HCT116 (cell line): Measurements from ENCODE around the gene ITPK1. TPM values are rescaled to one million over a fixed set of nuclear protein-coding genes. Genes with fewer than 3 reads are reported as not detected.

Experiments
- ATAC-seq: fragments of 200-7000 bp; cut with Tn5 transposase; 2 replicates; pipeline ENCODE4 v1.9.1; 2020; ENCODE audit warnings: mild to moderate bottlenecking, moderate library complexity
- BruUV-seq: library from RNA; stranded (reverse); fragments of 400-500 nt; replicated peaks from 2 replicates; lab custom pipeline; 2021; lab: Mats Ljungman, UMichigan
- CTCF ChIA-PET: fragments of 300-600 bp; sonication (Branson Sonifier 250); formaldehyde crosslinking; loops from one replicate; lab custom pipeline; 2021; ENCODE audit warnings: antibody characterized with exemption; lab: Charles Lee
- POLR2A ChIA-PET: fragments of 300-600, 350-600 bp; sonication (Branson Sonifier 250); formaldehyde crosslinking; loops from one replicate; lab custom pipeline; 2021; ENCODE audit warnings: antibody characterized with exemption; lab: Charles Lee
- RAD21 ChIA-PET, 2 experiments: fragments of 300-600 bp; sonication (Branson Sonifier 250); formaldehyde crosslinking; loops; one replicate each; lab custom pipeline; 2023; ENCODE audit warnings: low total read pairs in 2 of 2; ENCODE audit not compliant: uncharacterized antibody in 2 of 2, unreplicated experiment in 2 of 2, low non-redundant PET in 1 of 2; lab: Charles Lee
- DNase-seq: peaks from one replicate; pipeline ENCODE4 v3.0.0-alpha.2; 2010; ENCODE audit warnings: low read depth, low spot score
- H2AFZ ChIP-seq: fragments of 200-600 bp; shearing (Covaris generic), sonication (generic); 2 replicates; pipeline ENCODE4 v1.6.1; 2017; ENCODE audit warnings: low read depth, mixed run types, mixed read lengths, antibody characterized with exemption, low read length; ENCODE audit not compliant: poor library complexity, severe bottlenecking
- H3K27ac ChIP-seq: 2 replicates; pipeline ENCODE4 v1.5.1; 2012; ENCODE audit warnings: low read depth, low read length
- H3K27me3 ChIP-seq: fragments of 200-600 bp; sonication (generic); 2 replicates; pipeline ENCODE4 v1.6.1; 2016; ENCODE audit warnings: mixed run types, low read length, mixed read lengths; ENCODE audit not compliant: insufficient read depth
- H3K36me3 ChIP-seq, 2 experiments: fragments of 200-500 bp in 1 of 2; fragments of 200-600 bp in 1 of 2; sonication (Bioruptor generic) in 1 of 2; sonication (generic) in 1 of 2; 2 replicates each; pipeline versions ENCODE4 v1.5.1 to v1.6.1; 2014 to 2016; ENCODE audit warnings: low read length in 2 of 2, inconsistent platforms in 1 of 2, mixed read lengths in 1 of 2, mixed run types in 1 of 2; ENCODE audit not compliant: insufficient read depth in 2 of 2, control insufficient read depth in 1 of 2
- H3K4me1 ChIP-seq, 2 experiments: fragments of 200-600 bp in 1 of 2; sonication (generic) in 1 of 2; 2 replicates each; pipeline versions ENCODE4 v1.5.1 to v1.6.1; 2012 to 2017; ENCODE audit warnings: low read length in 2 of 2, inconsistent platforms in 1 of 2, mild to moderate bottlenecking in 1 of 2, mixed read lengths in 1 of 2, mixed run types in 1 of 2, moderate library complexity in 1 of 2; ENCODE audit not compliant: insufficient read depth in 2 of 2, control insufficient read depth in 1 of 2
- H3K4me2 ChIP-seq: fragments of 200-600 bp; sonication (generic); 2 replicates; pipeline ENCODE4 v1.6.1; 2017; ENCODE audit warnings: mixed run types, low read length, mixed read lengths
- H3K4me3 ChIP-seq, 2 experiments: fragments of 200-600 bp in 1 of 2; sonication (generic) in 1 of 2; replicated peaks in 1 of 2; 2 replicates each; pipeline ENCODE4 v1.5.1; 2011 to 2016; ENCODE audit warnings: low read length in 2 of 2, control low read depth in 1 of 2, low read depth in 1 of 2, mild to moderate bottlenecking in 1 of 2, mixed read lengths in 1 of 2, mixed run types in 1 of 2
- H3K79me2 ChIP-seq: fragments of 200-600 bp; sonication (generic); 2 replicates; pipeline ENCODE4 v1.6.1; 2017; ENCODE audit warnings: mild to moderate bottlenecking, mixed run types, low read length, moderate library complexity, mixed read lengths; ENCODE audit not compliant: insufficient read depth
- H3K9ac ChIP-seq: fragments of 200-600 bp; sonication (generic); 2 replicates; pipeline ENCODE4 v1.6.1; 2016; ENCODE audit warnings: low read length, mixed read lengths
- H3K9me2 ChIP-seq: fragments of 200-600 bp; sonication (generic), shearing (Covaris generic); 2 replicates; pipeline ENCODE4 v1.6.1; 2017; ENCODE audit warnings: mixed run types, mild to moderate bottlenecking, moderate library complexity; ENCODE audit not compliant: insufficient read depth
- H3K9me3 ChIP-seq, 2 experiments: fragments of 200-500 bp in 1 of 2; fragments of 200-600 bp in 1 of 2; sonication (Bioruptor generic) in 1 of 2; sonication (generic) in 1 of 2; 2 replicates each; pipeline ENCODE4 v1.6.1; 2014 to 2017; ENCODE audit warnings: low read length in 2 of 2, mixed read lengths in 2 of 2, inconsistent platforms in 1 of 2, low read depth in 1 of 2, mild to moderate bottlenecking in 1 of 2, mixed run types in 1 of 2, moderate library complexity in 1 of 2; ENCODE audit not compliant: control insufficient read depth in 1 of 2, insufficient read depth in 1 of 2
- H4K20me1 ChIP-seq: fragments of 200-600 bp; sonication (generic), shearing (Covaris generic); 2 replicates; pipeline ENCODE4 v1.6.1; 2017; ENCODE audit warnings: mixed run types, mild to moderate bottlenecking, moderate library complexity; ENCODE audit not compliant: insufficient read depth
- CBX3 ChIP-seq: IDR thresholded peaks from 2 replicates; pipeline ENCODE4 v1.6.1; 2012; ENCODE audit warnings: low read depth
- CTCF ChIP-seq, 3 experiments: fragments of 200-600 bp in 1 of 3; sonication (generic) in 1 of 3; IDR thresholded peaks in 2 of 3; conservative IDR thresholded peaks in 1 of 3; 2 replicates each; pipeline ENCODE4 v1.5.1; 2012 to 2017; ENCODE audit warnings: low read depth in 2 of 3, low read length in 2 of 3, antibody characterized with exemption in 1 of 3, borderline replicate concordance in 1 of 3, control low read depth in 1 of 3, mild to moderate bottlenecking in 1 of 3, mixed read lengths in 1 of 3, mixed run types in 1 of 3, moderate library complexity in 1 of 3; ENCODE audit not compliant: insufficient read depth in 1 of 3
- EGR1 ChIP-seq: IDR thresholded peaks from 2 replicates; pipeline ENCODE4 v1.6.1; 2012; ENCODE audit warnings: low read depth
- ELF1 ChIP-seq: IDR thresholded peaks from 2 replicates; pipeline ENCODE4 v1.6.1; 2012; ENCODE audit warnings: low read depth, borderline replicate concordance
- EZH2 ChIP-seq: fragments of 200-600 bp; sonication (generic); IDR thresholded peaks from 2 replicates; pipeline ENCODE4 v1.6.1; 2017; ENCODE audit warnings: antibody characterized with exemption, mixed run types
- EZH2phosphoT487 ChIP-seq: fragments of 200-600 bp; IDR thresholded peaks from 2 replicates; pipeline ENCODE4 v1.6.1; 2018; ENCODE audit warnings: antibody characterized with exemption, borderline replicate concordance
- FOSL1 ChIP-seq: IDR thresholded peaks from 2 replicates; pipeline ENCODE4 v1.6.1; 2012; ENCODE audit warnings: low read depth
- MAX ChIP-seq: IDR thresholded peaks from 2 replicates; pipeline ENCODE4 v1.6.1; 2012
- POLR2AphosphoS5 ChIP-seq: IDR thresholded peaks from 2 replicates; pipeline ENCODE4 v1.6.1; 2011; ENCODE audit warnings: mild to moderate bottlenecking, low read depth, low read length, moderate library complexity
- RAD21 ChIP-seq: IDR thresholded peaks from 2 replicates; pipeline ENCODE4 v1.6.1; 2012; ENCODE audit warnings: low read depth, mild to moderate bottlenecking
- REST ChIP-seq: IDR thresholded peaks from 2 replicates; pipeline ENCODE4 v1.6.1; 2012; ENCODE audit warnings: low read depth
- SIN3A ChIP-seq: IDR thresholded peaks from 2 replicates; pipeline ENCODE4 v1.6.1; 2012; ENCODE audit warnings: low read depth
- SRF ChIP-seq: IDR thresholded peaks from 2 replicates; pipeline ENCODE4 v1.6.1; 2012; ENCODE audit warnings: low read depth
- TCF7L2 ChIP-seq: IDR thresholded peaks from 2 replicates; pipeline ENCODE4 v1.7.0; 2011; ENCODE audit warnings: borderline replicate concordance, inconsistent platforms; ENCODE audit not compliant: insufficient read depth, insufficient read length; ENCODE audit errors: extremely low read depth
- YY1 ChIP-seq: IDR thresholded peaks from 2 replicates; pipeline ENCODE4 v1.6.1; 2011; ENCODE audit warnings: low read length, low read depth, moderate library complexity, mild to moderate bottlenecking; ENCODE audit not compliant: insufficient replicate concordance; ENCODE audit errors: extremely low read depth
- ZFX ChIP-seq: fragments of 450-650 bp; IDR thresholded peaks from 2 replicates; pipeline ENCODE4 v1.6.1; 2017
- ZNF274 ChIP-seq: fragments of 200-500 bp; sonication (Bioruptor generic); IDR thresholded peaks from 2 replicates; pipeline ENCODE4 v1.6.1; 2014; ENCODE audit warnings: mild to moderate bottlenecking, low read depth, low read length, inconsistent platforms
- intact Hi-C: fragments of 100-400 bp; cut with micrococcal nuclease; formaldehyde crosslinking; loops from 2 replicates; pipeline ENCODE4 v1.10.0; 2022
- total RNA-seq: library from RNA; stranded (reverse); gene quantifications from one replicate; pipeline ENCODE4 v1.2.1, GENCODE V29; 2021; ENCODE audit not compliant: unreplicated experiment

ITPK1 gene
- total RNA-seq, 1 experiment from 2014 or later: 70.2 TPM

- TF ChIP-seq REST: no peak
These were observed 31.3 kb downstream of the ITPK1 start (continued) for GRCh38 chr14:93084402-93084801.

GRCh38 chr14:93083917-93084316 lies 31.8 kb downstream of the ITPK1 start:
- Histone ChIP-seq H4K20me1 (no peaks in the 10 kb centered on the region), H3K27me3 (no peaks in the 10 kb centered on the region)
- POLR2A ChIA-PET: no interaction called here
- TF ChIP-seq FOSL1 (no peak), ZNF274 (no peak), CTCF (IDR thresholded peaks at IDR 0.05 in 2 of 3, conservative IDR thresholded peaks at IDR 0.05 in 1 of 3; ENCODE audit: borderline replicate concordance in 1 of 3, insufficient read depth in 1 of 3, low read depth in 2 of 3, low read length in 2 of 3) (no peak), ZFX (no peak), MAX (no peak), SIN3A (no peak), REST (no peak), RAD21 (no peak), YY1 (no peak), ELF1 (no peak), SRF (no peak), EGR1 (no peak), EZH2phosphoT487 (no peak), EZH2 (no peak), TCF7L2 (no peak), POLR2AphosphoS5 (no peak), CBX3 (no peak)

More at GRCh38 chr14:93083917-93084316, 31.8 kb downstream of the ITPK1 start:
- intact Hi-C loops: no loop called here
- DNase-seq (no peak), ATAC-seq (no peak)
- Histone ChIP-seq H3K36me3 (no peaks in the 10 kb centered on the region), H3K4me1 (peaks cover 7 to 18% of the 10 kb centered on the region in 2 experiments; a peak in 3 of 4 replicates), H3K4me2 (no peak overlapping the region), H3K9me3 (no peaks in the 10 kb centered on the region), H3K27ac (no peak overlapping the region), H3K9me2 (no peaks in the 10 kb centered on the region), H3K79me2 (peaks cover 38% of the 10 kb centered on the region; the same call in 1 of the 2 replicates), H3K4me3 (no peak overlapping the region), H3K9ac (no peak overlapping the region), H2AFZ (no peak overlapping the region)
- CTCF ChIA-PET: no interaction called here
- RAD21 ChIA-PET: no interaction called here
- BruUV-seq: no TSS peak
